Measurements from ENCODE around the gene SLC35G3. TPM values are rescaled to one million over a fixed set of nuclear protein-coding genes. Genes with fewer than 3 reads are reported as not detected.
"Not testable (repeated sequence)": the region's sequence is repeated elsewhere in the genome, so short reads cannot be mapped to it uniquely, and the experiment has no call there.

Gene SLC35G3
- total and polyA plus RNA-seq, 2 of the 13 experiments (the other 11 are each of a cell fraction or from before 2014, with no cell fraction given): not detected

GRCh38 chr17:35183332-35183731, 10.9 kb downstream of the SLC35G3 start (continued):
- TF ChIP-seq NONO (IDR thresholded peaks at IDR 0.05) (no peak), NONO (CRISPR knock-in tag; conservative IDR thresholded peaks at IDR 0.05) (no peak), ZNF816 (CRISPR knock-in tag; IDR thresholded peaks at IDR 0.05; ENCODE audit: borderline replicate concordance) (no peak), PHF8 (CRISPR knock-in tag; IDR thresholded peaks at IDR 0.05) (no peak), ZBTB34 (CRISPR knock-in tag; IDR thresholded peaks at IDR 0.05) (no peak), ZNF609 (CRISPR knock-in tag; IDR thresholded peaks at IDR 0.05; ENCODE audit: borderline replicate concordance) (no peak), CCAR2 (optimal IDR thresholded peaks at IDR 0.05; ENCODE audit: low read depth, low read length) (no peak), NFATC3 (CRISPR knock-in tag; IDR thresholded peaks at IDR 0.05) (no peak), PRDM4 (CRISPR knock-in tag; IDR thresholded peaks at IDR 0.05; ENCODE audit: borderline replicate concordance) (no peak)

GRCh38 chr17:35179379-35179778, 14.8 kb downstream of the SLC35G3 start:
- H2AFZ ChIP-seq (ENCODE audit: low read length); H3K4me1 ChIP-seq (ENCODE audit: insufficient read depth, low read length); H3K9ac ChIP-seq (ENCODE audit: insufficient read depth, low read depth, low read length); H3K36me3 ChIP-seq (replicated peaks in 1 of 2; ENCODE audit: control insufficient read depth in 1 of 2, insufficient read depth in 2 of 2, low read length in 2 of 2); H4K20me1 ChIP-seq (ENCODE audit: insufficient read depth, low read length); H3K27ac ChIP-seq (ENCODE audit: extremely low read length, insufficient read depth, low read length); CTCF ChIA-PET (ENCODE audit: low intra/inter-chr PET ratio, low total read pairs); H3K4me3 ChIP-seq (replicated peaks in 1 of 3; ENCODE audit: insufficient read depth in 1 of 3, low read depth in 2 of 3, low read length in 3 of 3); intact Hi-C loops (cut with micrococcal nuclease; ENCODE audit: unreplicated experiment); FAIRE-seq; BruUV-seq (replicated peaks); ATAC-seq; H3K79me2 ChIP-seq (ENCODE audit: insufficient read depth, low read length); POLR2A ChIA-PET; H3K4me2 ChIP-seq (ENCODE audit: low read depth, low read length); H3K9me3 ChIP-seq (ENCODE audit: low read length); DNase-seq (ENCODE audit: low spot score): not testable (repeated sequence)
- 53% methylated on average over 5 of the region's 5 CpGs for WGBS (ENCODE audit: low lambda C conversion rate)
- peaks cover 0 to 12% of the 10 kb centered on the region in 2 experiments; a peak in 2 of 5 replicates for H3K27me3 ChIP-seq (ENCODE audit: control insufficient read depth in 1 of 2, insufficient read depth in 2 of 2, low read length in 2 of 2)
- in situ Hi-C loops (cut with HindIII; ENCODE audit: extremely low pct_ligation_motif_present, low pct_unique_long_range_greater_than_20kb): loop anchor here (10.0 kb wide), 1 partner anchor 355 kb away; the partner anchor contains the start of gene SLFN12L
